Endothelial cell of umbilical vein (primary cell): ENCODE data around the gene RAD51B. TPM values are rescaled to one million over a fixed set of nuclear protein-coding genes. Genes with fewer than 3 reads are reported as not detected.

Experiments
- BruUV-seq: library from RNA; stranded (reverse); fragments of 400-500 nt; replicated peaks from 2 replicates; lab custom pipeline; 2021; lab: Mats Ljungman, UMichigan
- CTCF ChIA-PET: fragments of 300-600, 350-600 bp; sonication (Branson Sonifier 250); formaldehyde crosslinking; loops from one replicate; lab custom pipeline; 2021; ENCODE audit warnings: antibody characterized with exemption, inconsistent platforms; lab: Charles Lee
- POLR2A ChIA-PET: fragments of 300-600, 350-600 bp; sonication (Branson Sonifier 250); formaldehyde crosslinking; loops from one replicate; lab custom pipeline; 2021; ENCODE audit warnings: antibody characterized with exemption, inconsistent platforms; lab: Charles Lee
- DNase-seq: peaks from one replicate; pipeline ENCODE4 v3.0.0-alpha.2; 2011; ENCODE audit warnings: low read depth, low spot score
- FAIRE-seq: peaks from 2 replicates; lab custom pipeline; 2011; peaks lifted over from hg19 to GRCh38; lab: Jason Lieb, UNC
- H2AFZ ChIP-seq: 2 replicates; pipeline ENCODE4 v1.6.0; 2012; ENCODE audit warnings: low read depth, low read length, control low read depth, inconsistent platforms
- H3K27ac ChIP-seq: 2 replicates; pipeline ENCODE4 v1.5.1; 2011; ENCODE audit warnings: low read depth, mild to moderate bottlenecking, control low read depth, low read length, moderate library complexity; ENCODE audit not compliant: insufficient read depth
- H3K27me3 ChIP-seq, 2 experiments: 2 replicates each; pipeline versions ENCODE4 v1.6.0 to v1.6.1; 2011; ENCODE audit warnings: low read length in 2 of 2, mixed read lengths in 1 of 2; ENCODE audit not compliant: control insufficient read depth in 2 of 2, insufficient read depth in 2 of 2
- H3K36me3 ChIP-seq, 2 experiments: 2 replicates in 1 of 2; 3 replicates in 1 of 2; pipeline ENCODE4 v1.5.1; 2011; ENCODE audit warnings: low read length in 2 of 2, mild to moderate bottlenecking in 1 of 2, moderate library complexity in 1 of 2; ENCODE audit not compliant: control insufficient read depth in 2 of 2, insufficient read depth in 2 of 2; ENCODE audit errors: extremely low read depth in 1 of 2
- H3K4me1 ChIP-seq: 3 replicates; pipeline ENCODE4 v1.5.1; 2011; ENCODE audit warnings: mild to moderate bottlenecking, low read length; ENCODE audit not compliant: control insufficient read depth, insufficient read depth; ENCODE audit errors: extremely low read depth
- H3K4me2 ChIP-seq: 2 replicates; pipeline ENCODE4 v1.6.1; 2011; ENCODE audit warnings: low read length, control low read depth, mixed read lengths; ENCODE audit not compliant: insufficient read depth
- H3K4me3 ChIP-seq, 3 experiments: fragments of 200-600 bp in 1 of 3; sonication (generic), shearing (Covaris generic) in 1 of 3; replicated peaks in 1 of 3; 2 replicates each; pipeline ENCODE4 v1.5.1; 2011 to 2016; ENCODE audit warnings: control low read depth in 3 of 3, low read length in 3 of 3, mild to moderate bottlenecking in 2 of 3, inconsistent platforms in 1 of 3, low read depth in 1 of 3, moderate library complexity in 1 of 3; ENCODE audit not compliant: insufficient read depth in 1 of 3
- H3K79me2 ChIP-seq: 2 replicates; pipeline ENCODE4 v1.6.0; 2012; ENCODE audit warnings: low read length, inconsistent platforms; ENCODE audit not compliant: control insufficient read depth, insufficient read depth
- H3K9ac ChIP-seq: replicated peaks from 2 replicates; pipeline ENCODE3; 2011; ENCODE audit warnings: low read length, control low read depth; ENCODE audit not compliant: insufficient read depth; ENCODE audit errors: extremely low read depth
- H3K9me1 ChIP-seq: replicated peaks from 3 replicates; pipeline ENCODE4 v1.6.0; 2011; ENCODE audit warnings: mild to moderate bottlenecking, low read length; ENCODE audit not compliant: control insufficient read depth, insufficient read depth; ENCODE audit errors: extremely low read depth
- H3K9me3 ChIP-seq: replicated peaks from 2 replicates; pipeline ENCODE4 v1.5.1; 2012; ENCODE audit warnings: low read length, inconsistent platforms; ENCODE audit not compliant: control insufficient read depth, insufficient read depth
- H4K20me1 ChIP-seq: replicated peaks from 2 replicates; pipeline ENCODE3; 2011; ENCODE audit warnings: mild to moderate bottlenecking, low read length; ENCODE audit not compliant: control insufficient read depth, insufficient read depth; ENCODE audit errors: extremely low read depth
- CTCF ChIP-seq, 2 donors: IDR thresholded peaks; 1 replicate in 1 of 2; 2 replicates in 1 of 2; pipeline ENCODE4 v1.5.1; 2011; ENCODE audit warnings: low read length in 2 of 2, mild to moderate bottlenecking in 2 of 2, moderate library complexity in 2 of 2, control low read depth in 1 of 2, inconsistent platforms in 1 of 2, low read depth in 1 of 2; ENCODE audit not compliant: insufficient read depth in 1 of 2; ENCODE audit errors: extremely low read depth in 1 of 2
- EZH2 ChIP-seq: IDR thresholded peaks from 2 replicates; pipeline ENCODE4 v1.6.1; 2012; ENCODE audit warnings: borderline replicate concordance, low read depth, mild to moderate bottlenecking, moderate library complexity, low read length, inconsistent platforms; ENCODE audit not compliant: severe bottlenecking
- FOS ChIP-seq: IDR thresholded peaks from 2 replicates; pipeline ENCODE4 v1.6.1; 2011; ENCODE audit warnings: mild to moderate bottlenecking, low read length, moderate library complexity, borderline replicate concordance; ENCODE audit not compliant: insufficient read depth
- GATA2 ChIP-seq: IDR thresholded peaks from 2 replicates; pipeline ENCODE4 v1.7.0; 2011; ENCODE audit warnings: low read depth, mild to moderate bottlenecking, moderate library complexity, mixed read lengths, low read length; ENCODE audit not compliant: insufficient read length, insufficient read depth
- JUN ChIP-seq: IDR thresholded peaks from 2 replicates; pipeline ENCODE4 v1.6.1; 2011; ENCODE audit warnings: borderline replicate concordance, low read depth; ENCODE audit not compliant: insufficient read length, insufficient read depth
- MAX ChIP-seq: IDR thresholded peaks from 2 replicates; pipeline ENCODE4 v1.6.1; 2011; ENCODE audit not compliant: insufficient read depth, insufficient read length
- MYC ChIP-seq: IDR thresholded peaks from one replicate; pipeline ENCODE4 v1.6.1; 2011; ENCODE audit warnings: mild to moderate bottlenecking, low read depth, low read length
- POLR2A ChIP-seq: IDR thresholded peaks from 2 replicates; pipeline ENCODE4 v1.6.1; 2012; ENCODE audit warnings: low read depth, mild to moderate bottlenecking, control low read depth, low read length
- POLR2AphosphoS5 ChIP-seq: IDR thresholded peaks from 2 replicates; pipeline ENCODE4 v1.6.1; 2012; ENCODE audit warnings: low read depth, mild to moderate bottlenecking, control low read depth, low read length, moderate library complexity; ENCODE audit not compliant: insufficient read depth
- dilution Hi-C: fragments of 300-500 bp; cut with MboI; formaldehyde crosslinking; loops from one replicate; pipeline ENCODE4 v1.15.0; 2019; ENCODE audit warnings: low sequenced_read_pairs; ENCODE audit not compliant: extremely low pct_ligation_motif_present
- intact Hi-C: fragments of 100-400 bp; cut with micrococcal nuclease; formaldehyde crosslinking; loops from one replicate; pipeline ENCODE4 v1.10.0; 2022
- polyA plus RNA-seq, 4 experiments: library from polyadenylated mRNA; depleted of rRNA in 3 of 4; stranded (reverse) in 3 of 4; unstranded in 1 of 4; fragments of >200 nt; gene quantifications; 2 replicates each; pipeline versions ENCODE4 v1.2.1 to v1.2.3, GENCODE V29; 2011 to 2012; ENCODE audit warnings: missing spikeins in 1 of 4
- total RNA-seq: library from RNA; stranded (reverse); gene quantifications from 2 replicates; pipeline ENCODE4 v1.2.3, GENCODE V29; 2021

Gene RAD51B
- total and polyA plus RNA-seq, 2 donors (not counting 3 experiments of a cell fraction or from before 2014, with no cell fraction given) = 3.9 to 19.0 TPM

DNA sequence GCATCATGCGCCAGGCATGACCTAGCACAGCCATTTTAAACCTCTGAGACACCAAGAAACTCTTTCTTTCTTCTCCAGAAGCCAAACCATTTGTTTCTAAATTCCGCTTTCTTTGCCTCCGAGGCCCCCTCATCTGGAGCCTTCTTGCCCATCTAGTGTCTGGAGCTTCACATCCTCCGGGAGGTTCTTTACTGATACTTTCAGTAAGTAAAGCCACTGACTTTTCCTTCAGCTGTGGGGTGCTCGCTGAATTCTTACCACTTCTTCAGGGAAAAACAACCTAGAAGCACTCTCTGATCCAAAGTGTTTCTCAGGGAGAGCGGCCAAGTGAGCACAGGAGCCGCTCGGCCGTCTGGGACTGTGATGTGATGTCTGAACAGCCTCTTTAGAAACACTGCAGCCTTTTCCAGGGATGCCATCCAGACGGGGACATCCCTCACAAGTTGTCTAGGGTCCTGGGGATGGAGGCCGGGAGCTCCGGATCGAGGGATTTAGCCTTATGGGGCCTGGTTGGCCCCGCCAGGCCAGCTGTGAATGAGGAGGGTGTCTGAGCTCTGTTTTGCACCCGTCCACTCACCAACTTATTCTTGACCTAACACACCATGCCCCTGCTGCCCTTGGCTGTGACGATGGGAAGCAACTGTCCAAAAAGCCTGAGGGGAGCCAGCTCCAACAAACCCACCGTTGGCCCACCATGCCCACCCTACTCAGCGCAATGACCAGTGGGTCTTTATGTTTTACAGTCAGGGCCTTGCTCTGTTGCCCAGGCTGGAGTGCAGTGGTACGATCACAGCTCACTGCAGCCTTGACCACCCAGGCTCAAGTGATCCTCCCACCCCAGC is 812.7 kb downstream of the RAD51B start:
- H3K79me2 ChIP-seq = no peaks in the 10 kb centered on the region
- no peaks in the 10 kb centered on the region for H3K4me1 ChIP-seq
- H3K36me3 ChIP-seq = no peaks in the 10 kb centered on the region
- no peak overlapping the region for H3K9ac ChIP-seq
- H3K4me2 ChIP-seq = no peak overlapping the region
- dilution Hi-C loops = no loop called here
- no peak overlapping the region for H3K4me3 ChIP-seq
- no peak for DNase-seq
- no peak for FAIRE-seq
- no TSS peak for BruUV-seq
- H4K20me1 ChIP-seq = no peaks in the 10 kb centered on the region
- POLR2A ChIA-PET = no interaction called here
- H3K9me1 ChIP-seq = no peaks in the 10 kb centered on the region
- H3K9me3 ChIP-seq = no peaks in the 10 kb centered on the region
- H3K27ac ChIP-seq = no peak overlapping the region
- H3K27me3 ChIP-seq = no peaks in the 10 kb centered on the region
- TF ChIP-seq EZH2 = no peak
- no peak for TF ChIP-seq POLR2AphosphoS5
- no peak for TF ChIP-seq JUN
- no peak for TF ChIP-seq MYC
- CTCF ChIA-PET = no interaction called here
- intact Hi-C loops = no loop called here
- H2AFZ ChIP-seq = no peak overlapping the region

GRCh38 chr14:68633131-68633991 is 813.8 kb downstream of the RAD51B start:
- Histone ChIP-seq H3K27me3 (no peaks in the 10 kb centered on the region), H2AFZ (no peak overlapping the region), H3K9me1 (no peaks in the 10 kb centered on the region), H3K79me2 (no peaks in the 10 kb centered on the region), H3K9me3 (no peaks in the 10 kb centered on the region), H3K27ac (no peak overlapping the region), H4K20me1 (no peaks in the 10 kb centered on the region), H3K4me2 (no peak overlapping the region), H3K9ac (no peak overlapping the region), H3K4me3 (no peak overlapping the region), H3K4me1 (no peaks in the 10 kb centered on the region), H3K36me3 (no peaks in the 10 kb centered on the region)
- DNase-seq (no peak), FAIRE-seq (no peak)
- no peak for TF ChIP-seq EZH2
- no peak for TF ChIP-seq POLR2AphosphoS5
- no peak for TF ChIP-seq GATA2
- no peak for TF ChIP-seq MAX
- TF ChIP-seq FOS = no peak
- no peak for TF ChIP-seq CTCF (IDR thresholded peaks at IDR 0.05; ENCODE audit: extremely low read depth in 1 of 2, insufficient read depth in 1 of 2, low read depth in 1 of 2, low read length in 2 of 2)
- no peak for TF ChIP-seq POLR2A
- no peak for TF ChIP-seq MYC
- TF ChIP-seq JUN = no peak
- ChIA-PET CTCF (no interaction called here), POLR2A (no interaction called here)
- no TSS peak for BruUV-seq
- intact Hi-C loops = no loop called here
- dilution Hi-C loops = no loop called here
